ENCODE results near the gene GNG12.

GRCh38 chr1:67824766-67825165 lies 8.5 kb downstream of the GNG12 start:
- TF ChIP-seq CTCF (conservative IDR thresholded peaks at IDR 0.05; ENCODE audit: low read length) (no peak), EZH2phosphoT487 (IDR thresholded peaks at IDR 0.05; ENCODE audit: borderline replicate concordance) (no peak)
